ENCODE measurements around the gene TGFA.

TGFA gene

GRCh38 chr2:70461981-70462876, 91.4 kb downstream of the TGFA start:
- DNase-seq: no peak

- DNase-seq: no peak
These were observed 92.2 kb downstream of the TGFA start for GRCh38 chr2:70461414-70461813.

- DNase-seq: no peak
These were observed 93.3 kb downstream of the TGFA start for GRCh38 chr2:70460333-70460732.

- no peak for DNase-seq
These were observed 95.0 kb downstream of the TGFA start for GRCh38 chr2:70458661-70459060.

GRCh38 chr2:70456585-70457495, 96.8 kb downstream of the TGFA start:
- DNase-seq: no peak

GRCh38 chr2:70454936-70455544, 98.6 kb downstream of the TGFA start:
- DNase-seq: no peak

- DNase-seq: no peak
These were observed 102.9 kb downstream of the TGFA start for GRCh38 chr2:70450641-70451250.

- no peak for DNase-seq
These were observed 105.6 kb downstream of the TGFA start for GRCh38 chr2:70448041-70448440.

- no peak for DNase-seq
These were observed 109.9 kb downstream of the TGFA start for GRCh38 chr2:70443726-70444125.

GRCh38 chr2:70443078-70443465, 110.6 kb downstream of the TGFA start:
- DNase-seq: no peak

- no peak for DNase-seq
These were observed 111.1 kb downstream of the TGFA start for GRCh38 chr2:70442301-70443077.

- DNase-seq: peak; percentile 72
These were observed 113.0 kb downstream of the TGFA start for GRCh38 chr2:70440621-70441020.

- DNase-seq: no peak
These were observed 118.5 kb downstream of the TGFA start for GRCh38 chr2:70435138-70435537.

- DNase-seq: no peak
These were observed 120.3 kb downstream of the TGFA start for GRCh38 chr2:70433315-70433714.

GRCh38 chr2:70431716-70432347, 121.8 kb downstream of the TGFA start:
- no peak for DNase-seq

GRCh38 chr2:70426341-70426740, 127.3 kb downstream of the TGFA start:
- no peak for DNase-seq

- DNase-seq: no peak
These were observed 127.8 kb downstream of the TGFA start for GRCh38 chr2:70425682-70426301.

- no peak for DNase-seq
These were observed 132.9 kb downstream of the TGFA start for GRCh38 chr2:70420740-70421139.

GRCh38 chr2:70420143-70420542, 133.5 kb downstream of the TGFA start:
- no peak for DNase-seq

- no peak for DNase-seq
These were observed 135.1 kb downstream of the TGFA start for GRCh38 chr2:70418514-70418913.

GRCh38 chr2:70417011-70417410, 136.6 kb downstream of the TGFA start:
- DNase-seq: no peak
